Measurements from ENCODE around the gene CWC27. TPM values are rescaled to one million over a fixed set of nuclear protein-coding genes. Genes with fewer than 3 reads are reported as not detected.
A peak's percentile ranks its signal among the peaks of the same experiment; 100 is the strongest.

Gene CWC27
- total and polyA plus RNA-seq, 9 of the 15 experiments (the other 6 are each of a cell fraction or from before 2014, with no cell fraction given): 19.7 to 49.3 (median 38.3) TPM

DNA sequence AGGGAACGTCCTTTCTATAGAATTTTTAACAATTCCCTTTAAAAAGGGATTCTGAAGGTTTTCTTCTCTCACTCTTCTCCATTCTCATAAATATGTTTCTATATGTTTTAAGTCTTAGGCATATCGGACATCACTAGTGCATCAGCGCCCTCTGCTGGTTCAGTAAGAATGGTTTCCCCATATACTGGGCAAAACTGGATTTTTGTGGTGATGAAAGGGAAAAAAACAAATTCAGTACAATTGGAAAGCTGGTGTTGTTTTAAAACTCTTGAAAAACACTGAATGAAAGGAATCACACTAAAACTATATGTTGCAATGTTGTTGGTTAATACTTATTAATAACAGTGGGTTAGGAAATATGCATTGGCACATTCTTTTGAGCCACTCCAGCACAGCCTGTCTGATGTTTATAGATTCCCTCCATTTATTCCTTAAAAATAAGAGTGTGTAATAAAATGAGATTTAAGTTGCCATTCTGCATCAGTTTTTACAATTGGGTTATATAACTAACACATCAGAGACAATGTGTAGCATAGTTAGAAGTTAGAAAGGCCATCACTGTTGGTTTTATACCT is 15.8 kb downstream of the CWC27 start (continued):
- TF ChIP-seq, protein P1, sequence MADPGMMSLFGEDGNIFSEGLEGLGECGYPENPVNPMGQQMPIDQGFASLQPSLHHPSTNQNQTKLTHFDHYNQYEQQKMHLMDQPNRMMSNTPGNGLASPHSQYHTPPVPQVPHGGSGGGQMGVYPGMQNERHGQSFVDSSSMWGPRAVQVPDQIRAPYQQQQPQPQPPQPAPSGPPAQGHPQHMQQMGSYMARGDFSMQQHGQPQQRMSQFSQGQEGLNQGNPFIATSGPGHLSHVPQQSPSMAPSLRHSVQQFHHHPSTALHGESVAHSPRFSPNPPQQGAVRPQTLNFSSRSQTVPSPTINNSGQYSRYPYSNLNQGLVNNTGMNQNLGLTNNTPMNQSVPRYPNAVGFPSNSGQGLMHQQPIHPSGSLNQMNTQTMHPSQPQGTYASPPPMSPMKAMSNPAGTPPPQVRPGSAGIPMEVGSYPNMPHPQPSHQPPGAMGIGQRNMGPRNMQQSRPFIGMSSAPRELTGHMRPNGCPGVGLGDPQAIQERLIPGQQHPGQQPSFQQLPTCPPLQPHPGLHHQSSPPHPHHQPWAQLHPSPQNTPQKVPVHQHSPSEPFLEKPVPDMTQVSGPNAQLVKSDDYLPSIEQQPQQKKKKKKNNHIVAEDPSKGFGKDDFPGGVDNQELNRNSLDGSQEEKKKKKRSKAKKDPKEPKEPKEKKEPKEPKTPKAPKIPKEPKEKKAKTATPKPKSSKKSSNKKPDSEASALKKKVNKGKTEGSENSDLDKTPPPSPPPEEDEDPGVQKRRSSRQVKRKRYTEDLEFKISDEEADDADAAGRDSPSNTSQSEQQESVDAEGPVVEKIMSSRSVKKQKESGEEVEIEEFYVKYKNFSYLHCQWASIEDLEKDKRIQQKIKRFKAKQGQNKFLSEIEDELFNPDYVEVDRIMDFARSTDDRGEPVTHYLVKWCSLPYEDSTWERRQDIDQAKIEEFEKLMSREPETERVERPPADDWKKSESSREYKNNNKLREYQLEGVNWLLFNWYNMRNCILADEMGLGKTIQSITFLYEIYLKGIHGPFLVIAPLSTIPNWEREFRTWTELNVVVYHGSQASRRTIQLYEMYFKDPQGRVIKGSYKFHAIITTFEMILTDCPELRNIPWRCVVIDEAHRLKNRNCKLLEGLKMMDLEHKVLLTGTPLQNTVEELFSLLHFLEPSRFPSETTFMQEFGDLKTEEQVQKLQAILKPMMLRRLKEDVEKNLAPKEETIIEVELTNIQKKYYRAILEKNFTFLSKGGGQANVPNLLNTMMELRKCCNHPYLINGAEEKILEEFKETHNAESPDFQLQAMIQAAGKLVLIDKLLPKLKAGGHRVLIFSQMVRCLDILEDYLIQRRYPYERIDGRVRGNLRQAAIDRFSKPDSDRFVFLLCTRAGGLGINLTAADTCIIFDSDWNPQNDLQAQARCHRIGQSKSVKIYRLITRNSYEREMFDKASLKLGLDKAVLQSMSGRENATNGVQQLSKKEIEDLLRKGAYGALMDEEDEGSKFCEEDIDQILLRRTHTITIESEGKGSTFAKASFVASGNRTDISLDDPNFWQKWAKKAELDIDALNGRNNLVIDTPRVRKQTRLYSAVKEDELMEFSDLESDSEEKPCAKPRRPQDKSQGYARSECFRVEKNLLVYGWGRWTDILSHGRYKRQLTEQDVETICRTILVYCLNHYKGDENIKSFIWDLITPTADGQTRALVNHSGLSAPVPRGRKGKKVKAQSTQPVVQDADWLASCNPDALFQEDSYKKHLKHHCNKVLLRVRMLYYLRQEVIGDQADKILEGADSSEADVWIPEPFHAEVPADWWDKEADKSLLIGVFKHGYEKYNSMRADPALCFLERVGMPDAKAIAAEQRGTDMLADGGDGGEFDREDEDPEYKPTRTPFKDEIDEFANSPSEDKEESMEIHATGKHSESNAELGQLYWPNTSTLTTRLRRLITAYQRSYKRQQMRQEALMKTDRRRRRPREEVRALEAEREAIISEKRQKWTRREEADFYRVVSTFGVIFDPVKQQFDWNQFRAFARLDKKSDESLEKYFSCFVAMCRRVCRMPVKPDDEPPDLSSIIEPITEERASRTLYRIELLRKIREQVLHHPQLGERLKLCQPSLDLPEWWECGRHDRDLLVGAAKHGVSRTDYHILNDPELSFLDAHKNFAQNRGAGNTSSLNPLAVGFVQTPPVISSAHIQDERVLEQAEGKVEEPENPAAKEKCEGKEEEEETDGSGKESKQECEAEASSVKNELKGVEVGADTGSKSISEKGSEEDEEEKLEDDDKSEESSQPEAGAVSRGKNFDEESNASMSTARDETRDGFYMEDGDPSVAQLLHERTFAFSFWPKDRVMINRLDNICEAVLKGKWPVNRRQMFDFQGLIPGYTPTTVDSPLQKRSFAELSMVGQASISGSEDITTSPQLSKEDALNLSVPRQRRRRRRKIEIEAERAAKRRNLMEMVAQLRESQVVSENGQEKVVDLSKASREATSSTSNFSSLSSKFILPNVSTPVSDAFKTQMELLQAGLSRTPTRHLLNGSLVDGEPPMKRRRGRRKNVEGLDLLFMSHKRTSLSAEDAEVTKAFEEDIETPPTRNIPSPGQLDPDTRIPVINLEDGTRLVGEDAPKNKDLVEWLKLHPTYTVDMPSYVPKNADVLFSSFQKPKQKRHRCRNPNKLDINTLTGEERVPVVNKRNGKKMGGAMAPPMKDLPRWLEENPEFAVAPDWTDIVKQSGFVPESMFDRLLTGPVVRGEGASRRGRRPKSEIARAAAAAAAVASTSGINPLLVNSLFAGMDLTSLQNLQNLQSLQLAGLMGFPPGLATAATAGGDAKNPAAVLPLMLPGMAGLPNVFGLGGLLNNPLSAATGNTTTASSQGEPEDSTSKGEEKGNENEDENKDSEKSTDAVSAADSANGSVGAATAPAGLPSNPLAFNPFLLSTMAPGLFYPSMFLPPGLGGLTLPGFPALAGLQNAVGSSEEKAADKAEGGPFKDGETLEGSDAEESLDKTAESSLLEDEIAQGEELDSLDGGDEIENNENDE (IDR thresholded peaks at IDR 0.05; ENCODE audit: low read depth, low read length): no peak
- TF ChIP-seq TAF15 (IDR thresholded peaks at IDR 0.05; ENCODE audit: low read depth, low read length) (no peak), ZNF133 (CRISPR knock-in tag; IDR thresholded peaks at IDR 0.05) (no peak), TCFL5 (CRISPR knock-in tag; conservative IDR thresholded peaks at IDR 0.05) (no peak), FOXK1 (CRISPR knock-in tag; IDR thresholded peaks at IDR 0.05; ENCODE audit: borderline replicate concordance) (no peak), MYC (IDR thresholded peaks at IDR 0.05; ENCODE audit: low read depth, low read length) (no peak), MYC (CRISPR knock-in tag; IDR thresholded peaks at IDR 0.05; ENCODE audit: borderline replicate concordance, low read depth) (no peak), SP1 (CRISPR knock-in tag; IDR thresholded peaks at IDR 0.05) (no peak), DMBX1 (CRISPR knock-in tag; IDR thresholded peaks at IDR 0.05; ENCODE audit: borderline replicate concordance) (no peak), KLF16 (IDR thresholded peaks at IDR 0.05) (peak; percentile 13; the same call in 1 of the 2 replicates), RAD21 (CRISPR knock-in tag; conservative IDR thresholded peaks at IDR 0.05 in 1 of 2, IDR thresholded peaks at IDR 0.05 in 1 of 2) (peak; percentile 83 to 87), HEY1 (CRISPR knock-in tag; IDR thresholded peaks at IDR 0.05; ENCODE audit: borderline replicate concordance) (no peak), SMC3 (conservative IDR thresholded peaks at IDR 0.05; ENCODE audit: insufficient read depth, low read depth, low read length) (peak; percentile 72)
- TF ChIP-seq, protein P2, sequence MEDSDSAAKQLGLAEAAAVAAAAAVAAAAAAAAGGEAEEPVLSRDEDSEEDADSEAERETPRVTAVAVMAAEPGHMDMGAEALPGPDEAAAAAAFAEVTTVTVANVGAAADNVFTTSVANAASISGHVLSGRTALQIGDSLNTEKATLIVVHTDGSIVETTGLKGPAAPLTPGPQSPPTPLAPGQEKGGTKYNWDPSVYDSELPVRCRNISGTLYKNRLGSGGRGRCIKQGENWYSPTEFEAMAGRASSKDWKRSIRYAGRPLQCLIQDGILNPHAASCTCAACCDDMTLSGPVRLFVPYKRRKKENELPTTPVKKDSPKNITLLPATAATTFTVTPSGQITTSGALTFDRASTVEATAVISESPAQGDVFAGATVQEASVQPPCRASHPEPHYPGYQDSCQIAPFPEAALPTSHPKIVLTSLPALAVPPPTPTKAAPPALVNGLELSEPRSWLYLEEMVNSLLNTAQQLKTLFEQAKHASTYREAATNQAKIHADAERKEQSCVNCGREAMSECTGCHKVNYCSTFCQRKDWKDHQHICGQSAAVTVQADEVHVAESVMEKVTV (CRISPR knock-in tag; IDR thresholded peaks at IDR 0.05): peak; percentile 78

Data from K562 (cell line).